ENCODE data around the gene BORCS6.

GRCh38 chr17:8155996-8156245, 34.1 kb downstream of the BORCS6 start:
- TF ChIP-seq EZH2phosphoT487 (IDR thresholded peaks at IDR 0.05; ENCODE audit: insufficient read depth, low read depth), result no peak
- no peak for TF ChIP-seq EZH2 (IDR thresholded peaks at IDR 0.05; ENCODE audit: insufficient read depth, poor library complexity, severe bottlenecking)
